HepG2 (cell line): ENCODE measurements around the gene RFX2. TPM values are rescaled to one million over a fixed set of nuclear protein-coding genes. Genes with fewer than 3 reads are reported as not detected.

Experiments
- CAMTA2 ChIP-seq: sonication (generic); formaldehyde crosslinking; IDR thresholded peaks from 2 replicates; pipeline ENCODE4 v1.4.0; 2020; ENCODE audit warnings: mild to moderate bottlenecking, missing genetic modification reagents, borderline replicate concordance
- CEBPZ ChIP-seq: IDR thresholded peaks from 2 replicates; pipeline ENCODE4 v1.6.1; 2012; ENCODE audit warnings: low read length, improper control_type of control experiment
- MTA1 ChIP-seq: sonication (generic); formaldehyde crosslinking; IDR thresholded peaks from 2 replicates; pipeline ENCODE4 v1.4.0; 2020; ENCODE audit warnings: missing genetic modification reagents, mild to moderate bottlenecking, borderline replicate concordance
- MZF1 ChIP-seq: sonication (generic); formaldehyde crosslinking; IDR thresholded peaks from 2 replicates; pipeline ENCODE4 v1.8.1; 2023; ENCODE audit warnings: mild to moderate bottlenecking, missing genetic modification reagents, borderline replicate concordance
- NFIC ChIP-seq: IDR thresholded peaks from 2 replicates; pipeline ENCODE4 v1.6.1; 2012; ENCODE audit warnings: mild to moderate bottlenecking, low read length, inconsistent platforms
- RAD21 ChIP-seq: fragments of 450-650 bp; formaldehyde crosslinking; IDR thresholded peaks from 2 replicates; pipeline ENCODE4 v1.5.0; 2020; ENCODE audit warnings: mild to moderate bottlenecking
- SMYD3 ChIP-seq: sonication (generic); formaldehyde crosslinking; IDR thresholded peaks from 2 replicates; pipeline ENCODE4 v1.8.1; 2023; ENCODE audit warnings: mild to moderate bottlenecking, missing genetic modification reagents
- ZBTB14 ChIP-seq: sonication (generic); formaldehyde crosslinking; IDR thresholded peaks from 2 replicates; pipeline ENCODE4 v1.4.0; 2020; ENCODE audit warnings: missing genetic modification reagents
- ZFP37 ChIP-seq: sonication (generic); formaldehyde crosslinking; IDR thresholded peaks from 2 replicates; pipeline ENCODE4 v1.4.0; 2020; ENCODE audit warnings: missing genetic modification reagents, borderline replicate concordance
- ZMYM3 ChIP-seq: sonication (generic); formaldehyde crosslinking; IDR thresholded peaks from 2 replicates; pipeline ENCODE4 v1.5.1; 2020; ENCODE audit warnings: mild to moderate bottlenecking, missing genetic modification reagents
- ZNF501 ChIP-seq: sonication (generic); formaldehyde crosslinking; IDR thresholded peaks from 2 replicates; pipeline ENCODE4 v1.5.1; 2020; ENCODE audit warnings: mild to moderate bottlenecking, moderate library complexity, missing genetic modification reagents
- ZNF572 ChIP-seq: sonication (generic); formaldehyde crosslinking; IDR thresholded peaks from 2 replicates; pipeline ENCODE4 v1.5.1; 2020; ENCODE audit warnings: mild to moderate bottlenecking, missing genetic modification reagents
- ZNF609 ChIP-seq: sonication (generic); formaldehyde crosslinking; IDR thresholded peaks from 2 replicates; pipeline ENCODE4 v1.4.0; 2020; ENCODE audit warnings: mild to moderate bottlenecking, missing genetic modification reagents, borderline replicate concordance
- ZSCAN9 ChIP-seq: IDR thresholded peaks from 2 replicates; pipeline ENCODE4 v1.6.1; 2016; ENCODE audit warnings: borderline replicate concordance
- polyA plus RNA-seq, 8 experiments: library from polyadenylated mRNA; depleted of rRNA in 3 of 8; stranded (reverse) in 7 of 8; unstranded in 1 of 8; fragments of >200 nt; fragmentation: Illumina TruSeq in 4 of 8; extraction: Trizol in 4 of 8; gene quantifications; 2 replicates each; pipeline versions ENCODE4 v1.2.1 to v1.2.3, GENCODE V29; 2011 to 2016; ENCODE audit warnings: low read depth in 4 of 8, missing spikeins in 1 of 8, mixed read lengths in 1 of 8; ENCODE audit not compliant: insufficient read depth in 1 of 8
- total RNA-seq, 5 experiments: library from RNA; depleted of rRNA; stranded (reverse); fragments of >200 nt; fragmentation: Illumina TruSeq; extraction: Trizol; gene quantifications; 2 replicates each; pipeline ENCODE4 v1.2.3, GENCODE V29; 2016; ENCODE audit warnings: low read depth in 1 of 5
- TF ChIP-seq, protein P1 (sequence below): sonication (generic); formaldehyde crosslinking; IDR thresholded peaks from 2 replicates; pipeline ENCODE4 v1.4.0; 2020; ENCODE audit warnings: low read depth, missing genetic modification reagents

The RFX2 gene
- total and polyA plus RNA-seq, 2 of the 13 experiments (the other 11 are each of a cell fraction or from before 2014, with no cell fraction given) = 2.8 to 3.3 TPM

GRCh38 chr19:5977785-5978605, 132.3 kb downstream of the RFX2 start, which contains the start of gene RANBP3 (continued):
- TF ChIP-seq, protein P1, sequence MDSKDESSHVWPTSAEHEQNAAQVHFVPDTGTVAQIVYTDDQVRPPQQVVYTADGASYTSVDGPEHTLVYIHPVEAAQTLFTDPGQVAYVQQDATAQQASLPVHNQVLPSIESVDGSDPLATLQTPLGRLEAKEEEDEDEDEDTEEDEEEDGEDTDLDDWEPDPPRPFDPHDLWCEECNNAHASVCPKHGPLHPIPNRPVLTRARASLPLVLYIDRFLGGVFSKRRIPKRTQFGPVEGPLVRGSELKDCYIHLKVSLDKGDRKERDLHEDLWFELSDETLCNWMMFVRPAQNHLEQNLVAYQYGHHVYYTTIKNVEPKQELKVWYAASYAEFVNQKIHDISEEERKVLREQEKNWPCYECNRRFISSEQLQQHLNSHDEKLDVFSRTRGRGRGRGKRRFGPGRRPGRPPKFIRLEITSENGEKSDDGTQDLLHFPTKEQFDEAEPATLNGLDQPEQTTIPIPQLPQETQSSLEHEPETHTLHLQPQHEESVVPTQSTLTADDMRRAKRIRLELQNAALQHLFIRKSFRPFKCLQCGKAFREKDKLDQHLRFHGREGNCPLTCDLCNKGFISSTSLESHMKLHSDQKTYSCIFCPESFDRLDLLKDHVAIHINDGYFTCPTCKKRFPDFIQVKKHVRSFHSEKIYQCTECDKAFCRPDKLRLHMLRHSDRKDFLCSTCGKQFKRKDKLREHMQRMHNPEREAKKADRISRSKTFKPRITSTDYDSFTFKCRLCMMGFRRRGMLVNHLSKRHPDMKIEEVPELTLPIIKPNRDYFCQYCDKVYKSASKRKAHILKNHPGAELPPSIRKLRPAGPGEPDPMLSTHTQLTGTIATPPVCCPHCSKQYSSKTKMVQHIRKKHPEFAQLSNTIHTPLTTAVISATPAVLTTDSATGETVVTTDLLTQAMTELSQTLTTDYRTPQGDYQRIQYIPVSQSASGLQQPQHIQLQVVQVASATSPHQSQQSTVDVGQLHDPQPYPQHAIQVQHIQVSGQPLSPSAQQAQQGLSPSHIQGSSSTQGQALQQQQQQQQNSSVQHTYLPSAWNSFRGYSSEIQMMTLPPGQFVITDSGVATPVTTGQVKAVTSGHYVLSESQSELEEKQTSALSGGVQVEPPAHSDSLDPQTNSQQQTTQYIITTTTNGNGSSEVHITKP (CRISPR knock-in tag) = peak; percentile 74
- TF ChIP-seq RAD21 = peak; percentile 9; the same call in 1 of the 2 replicates
- TF ChIP-seq ZMYM3 (CRISPR knock-in tag) = peak; percentile 80
- TF ChIP-seq SMYD3 (CRISPR knock-in tag) = peak; percentile 100
- peak; percentile 93; the same call in 1 of the 2 replicates for TF ChIP-seq MTA1 (CRISPR knock-in tag)
- peak; percentile 100 for TF ChIP-seq MZF1
- TF ChIP-seq CAMTA2 = peak; percentile 98
- no peak for TF ChIP-seq CEBPZ
- TF ChIP-seq ZFP37 (CRISPR knock-in tag) = peak; percentile 100
- TF ChIP-seq ZNF572 (CRISPR knock-in tag) = peak; percentile 100
- TF ChIP-seq ZNF609 (CRISPR knock-in tag) = peak; percentile 97
- peak; percentile 84 for TF ChIP-seq ZBTB14 (CRISPR knock-in tag)
- TF ChIP-seq ZSCAN9 = peak; percentile 100
- TF ChIP-seq NFIC = no peak
- peak; percentile 99 for TF ChIP-seq ZNF501
